GM19099 (cell line): ENCODE data around the gene FHDC1.

ENCODE experiments used
- POLR2A ChIP-seq: IDR thresholded peaks from 3 replicates; pipeline ENCODE4 v1.6.1; 2011; ENCODE audit warnings: low read depth; ENCODE audit not compliant: insufficient read length; ENCODE audit errors: extremely low read depth

Gene FHDC1

GRCh38 chr4:152926959-152927358, 9.2 kb upstream of the FHDC1 start:
- no peak for TF ChIP-seq POLR2A

- TF ChIP-seq POLR2A, result no peak
These were observed 8.4 kb upstream of the FHDC1 start for GRCh38 chr4:152927737-152928136.

GRCh38 chr4:152928286-152928685, 7.8 kb upstream of the FHDC1 start:
- TF ChIP-seq POLR2A, result no peak

- no peak for TF ChIP-seq POLR2A
These were observed 6.2 kb upstream of the FHDC1 start for GRCh38 chr4:152929888-152930287.

GRCh38 chr4:152935143-152935542, 980 bp upstream of the FHDC1 start:
- TF ChIP-seq POLR2A, result no peak

- TF ChIP-seq POLR2A, result no peak
These were observed 568 bp downstream of the FHDC1 start for GRCh38 chr4:152936446-152937335.

- no peak for TF ChIP-seq POLR2A
These were observed 1.5 kb downstream of the FHDC1 start for GRCh38 chr4:152937336-152938236.

GRCh38 chr4:152938237-152938947, 2.3 kb downstream of the FHDC1 start:
- no peak for TF ChIP-seq POLR2A

GRCh38 chr4:152939621-152940020, 3.5 kb downstream of the FHDC1 start:
- TF ChIP-seq POLR2A, result no peak

GRCh38 chr4:152940461-152940860, 4.3 kb downstream of the FHDC1 start:
- TF ChIP-seq POLR2A, result no peak

- TF ChIP-seq POLR2A, result no peak
These were observed 5.3 kb downstream of the FHDC1 start for GRCh38 chr4:152941411-152941810.

GRCh38 chr4:152942346-152942745, 6.2 kb downstream of the FHDC1 start:
- no peak for TF ChIP-seq POLR2A

- no peak for TF ChIP-seq POLR2A
These were observed 7.5 kb downstream of the FHDC1 start for GRCh38 chr4:152943672-152944071.

- no peak for TF ChIP-seq POLR2A
These were observed 8.7 kb downstream of the FHDC1 start for GRCh38 chr4:152944666-152945320.
